Measurements from ENCODE around the gene SOBP. TPM values are rescaled to one million over a fixed set of nuclear protein-coding genes. Genes with fewer than 3 reads are reported as not detected.

Gene SOBP
- total RNA-seq, 4 donors from 2014 or later, result 0.15 to 3.8 (median 1.6) TPM

- no peak for DNase-seq
- Histone ChIP-seq H3K27ac (peak overlapping the region; percentile 37 to 88 (median 78)), H3K4me1 (peaks cover 20 to 59% (median 22%) of the 10 kb centered on the region in 3 donors), H3K27me3 (peaks cover 0 to 78% (median 0%) of the 10 kb centered on the region in 4 donors), H3K4me3 (peak overlapping the region; percentile 43 to 79 (median 61)), H3K36me3 (no peaks in the 10 kb centered on the region), H3K9me3 (no peaks in the 10 kb centered on the region)
- WGBS, 2 donors, result 0 to 1% methylated on average over 13 to 27 of the region's 30 CpGs
- intact Hi-C loops (cut with DNase I), result no loop called here
- no peak for TF ChIP-seq POLR2A (IDR thresholded peaks at IDR 0.05)
- no peak for TF ChIP-seq CTCF (IDR thresholded peaks at IDR 0.05)
Measured at GRCh38 chr6:107490566-107491137, 735 bp downstream of the SOBP start.

GRCh38 chr6:107491138-107491609, 1.3 kb downstream of the SOBP start:
- 3 to 7% methylated on average over 6 to 20 of the region's 38 CpGs for WGBS, 2 donors
- H3K9me3 ChIP-seq, result no peaks in the 10 kb centered on the region
- no peak for DNase-seq
- peaks cover 0 to 75% (median 0%) of the 10 kb centered on the region in 4 donors for H3K27me3 ChIP-seq
- peak overlapping the region in 3 of 4 donors; percentile 74 to 88 (median 83) for H3K27ac ChIP-seq
- intact Hi-C loops (cut with DNase I), result no loop called here
- peaks cover 22 to 63% (median 22%) of the 10 kb centered on the region in 3 donors for H3K4me1 ChIP-seq
- H3K4me3 ChIP-seq, result peak overlapping the region; percentile 43 to 79 (median 61)
- no peaks in the 10 kb centered on the region for H3K36me3 ChIP-seq
- no peak for TF ChIP-seq POLR2A (IDR thresholded peaks at IDR 0.05)
- no peak for TF ChIP-seq CTCF (IDR thresholded peaks at IDR 0.05)

- Histone ChIP-seq H3K9me3 (no peaks in the 10 kb centered on the region), H3K4me3 (peak overlapping the region in 3 of 4 donors; percentile 60 to 79 (median 62)), H3K36me3 (no peaks in the 10 kb centered on the region), H3K27ac (peak overlapping the region in 2 of 4 donors; percentile 60 to 63), H3K27me3 (peaks cover 0 to 67% (median 0%) of the 10 kb centered on the region in 4 donors), H3K4me1 (peaks cover 22 to 72% (median 23%) of the 10 kb centered on the region in 3 donors)
- no peak for DNase-seq
- intact Hi-C loops (cut with DNase I), result no loop called here
- TF ChIP-seq CTCF (IDR thresholded peaks at IDR 0.05), result no peak
- no peak for TF ChIP-seq POLR2A (IDR thresholded peaks at IDR 0.05)
- WGBS, 2 donors, result 62 to 64% methylated on average over 14 of the region's 14 CpGs
Measured at GRCh38 chr6:107491760-107492660, 2.1 kb downstream of the SOBP start.

DNA sequence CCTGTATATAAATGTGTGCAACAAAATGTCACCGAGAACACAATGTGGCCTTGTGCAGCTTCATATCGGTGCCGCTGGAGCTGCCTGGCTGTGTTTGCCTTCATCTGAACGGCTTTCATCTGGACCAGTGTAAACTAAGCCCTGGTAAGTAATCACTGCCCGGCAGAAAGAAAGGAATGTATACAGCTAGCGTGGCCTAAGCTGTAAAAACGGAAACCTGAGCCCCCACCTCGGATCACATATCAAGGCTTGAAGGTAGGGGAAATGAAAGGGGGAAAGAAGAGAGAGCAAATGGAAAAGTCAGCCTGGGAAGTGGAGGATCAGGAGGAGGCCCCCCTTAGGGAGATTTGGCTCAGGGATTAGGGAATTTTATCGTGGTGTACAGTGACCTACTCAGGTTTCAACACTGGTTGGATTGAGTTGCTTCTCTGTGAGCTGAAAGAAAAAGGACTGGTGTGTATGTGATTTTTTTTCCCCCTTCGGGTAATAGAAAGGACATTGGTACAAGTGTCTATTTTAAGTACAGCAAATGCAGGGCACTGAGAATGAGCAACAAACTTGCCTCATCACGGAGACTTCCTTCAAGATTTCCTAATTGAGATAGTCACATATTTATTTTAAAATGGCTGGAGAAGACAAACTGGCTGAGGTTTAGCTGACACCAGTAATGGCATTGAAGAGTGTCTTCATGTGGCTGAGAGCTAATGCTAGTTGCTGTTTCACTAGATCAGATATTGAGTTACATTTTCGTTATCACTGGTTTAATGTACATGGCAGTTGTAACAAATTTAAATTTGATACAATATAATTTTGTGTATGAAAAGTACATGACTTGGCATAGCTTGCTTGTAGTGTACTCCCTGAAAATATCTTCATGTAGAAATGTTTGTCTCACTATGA, 3.5 kb downstream of the SOBP start:
- no peak for TF ChIP-seq CTCF (IDR thresholded peaks at IDR 0.05)
- no peak for TF ChIP-seq POLR2A (IDR thresholded peaks at IDR 0.05)
- no peaks in the 10 kb centered on the region for H3K9me3 ChIP-seq
- peak overlapping the region in 3 of 4 donors; percentile 60 to 78 (median 63) for H3K27ac ChIP-seq
- intact Hi-C loops (cut with DNase I), result no loop called here
- DNase-seq, result no peak
- H3K27me3 ChIP-seq, result peaks cover 0 to 53% (median 0%) of the 10 kb centered on the region in 4 donors
- 53 to 63% methylated on average over 11 to 12 of the region's 12 CpGs for WGBS, 2 donors
- peak overlapping the region in 3 of 4 donors; percentile 19 to 79 (median 62) for H3K4me3 ChIP-seq
- H3K4me1 ChIP-seq, result peaks cover 22 to 67% (median 23%) of the 10 kb centered on the region in 3 donors
- no peaks in the 10 kb centered on the region for H3K36me3 ChIP-seq

All from esophagus squamous epithelium (tissue), 5 donors.